K562 (cell line): ENCODE measurements around the gene DTL. TPM values are rescaled to one million over a fixed set of nuclear protein-coding genes. Genes with fewer than 3 reads are reported as not detected.

ENCODE experiments used
- ARNT ChIP-seq, 2 experiments: fragments of 450-650 bp; IDR thresholded peaks; 2 replicates each; pipeline ENCODE4 v1.6.1; 2016; ENCODE audit warnings: mild to moderate bottlenecking in 1 of 2
- CBFB ChIP-seq: sonication (generic); formaldehyde crosslinking; IDR thresholded peaks from 2 replicates; pipeline ENCODE4 v1.4.0; 2020; ENCODE audit warnings: mild to moderate bottlenecking, missing genetic modification reagents
- DACH1 ChIP-seq: fragments of 450-650 bp; IDR thresholded peaks from 2 replicates; pipeline ENCODE4 v1.6.1; 2018; ENCODE audit not compliant: partially characterized antibody
- EP400 ChIP-seq: fragments of 450-650 bp; IDR thresholded peaks from 2 replicates; pipeline ENCODE4 v1.6.1; 2017; ENCODE audit warnings: antibody characterized with exemption, mild to moderate bottlenecking, moderate library complexity
- FUS ChIP-seq: fragments of 200-400 bp; formaldehyde crosslinking; optimal IDR thresholded peaks from 2 replicates; pipeline ENCODE3; 2017; ENCODE audit warnings: low read depth, low read length
- HMBOX1 ChIP-seq: sonication (generic); IDR thresholded peaks from 2 replicates; pipeline ENCODE4 v1.6.1; 2016
- HOXB6 ChIP-seq: fragments of 250-450 bp; sonication (Bioruptor Pico); IDR thresholded peaks from 2 replicates; pipeline ENCODE4 v1.5.1; 2022; ENCODE audit warnings: mild to moderate bottlenecking, borderline replicate concordance
- MYC ChIP-seq, 2 experiments: fragments of 250-450 bp in 1 of 2; sonication (Bioruptor Pico) in 1 of 2; IDR thresholded peaks; 2 replicates each; pipeline versions ENCODE4 v1.5.1 to v1.6.1; 2012 to 2021; ENCODE audit warnings: low read depth in 2 of 2, borderline replicate concordance in 1 of 2, improper control_type of control experiment in 1 of 2, low read length in 1 of 2, mild to moderate bottlenecking in 1 of 2, moderate library complexity in 1 of 2
- NCOA6 ChIP-seq: fragments of 450-650 bp; IDR thresholded peaks from 2 replicates; pipeline ENCODE4 v1.6.1; 2017; ENCODE audit warnings: mild to moderate bottlenecking
- RBM22 ChIP-seq: fragments of 200-400 bp; formaldehyde crosslinking; IDR thresholded peaks from 2 replicates; pipeline ENCODE4 v1.6.1; 2018; ENCODE audit warnings: low read length, low read depth; ENCODE audit not compliant: poor library complexity, severe bottlenecking
- RERE ChIP-seq: sonication (generic); formaldehyde crosslinking; IDR thresholded peaks from 2 replicates; pipeline ENCODE4 v1.8.0; 2023; ENCODE audit warnings: missing genetic modification reagents, mild to moderate bottlenecking, borderline replicate concordance
- SP1 ChIP-seq: sonication (generic); formaldehyde crosslinking; IDR thresholded peaks from 2 replicates; pipeline ENCODE4 v1.8.1; 2022; ENCODE audit warnings: mild to moderate bottlenecking, missing genetic modification reagents
- XRCC5 ChIP-seq: fragments of 200-400 bp; formaldehyde crosslinking; IDR thresholded peaks from 2 replicates; pipeline ENCODE4 v1.6.1; 2017; ENCODE audit warnings: low read depth, mild to moderate bottlenecking, low read length
- ZBTB11 ChIP-seq, 3 experiments: fragments of 200-800 bp in 1 of 3; fragments of 250-450 bp in 1 of 3; fragments of 450-650 bp in 1 of 3; sonication (Bioruptor Pico) in 1 of 3; sonication (Bioruptor generic) in 1 of 3; formaldehyde crosslinking in 1 of 3; IDR thresholded peaks; 2 replicates each; pipeline versions ENCODE4 v1.6.1 to v1.8.0; 2016 to 2022; ENCODE audit warnings: mild to moderate bottlenecking in 2 of 3, missing genetic modification characterization in 2 of 3, missing compliant biosample characterization in 1 of 3, moderate library complexity in 1 of 3
- ZNF174 ChIP-seq: fragments of 250-450 bp; sonication (Bioruptor Pico); IDR thresholded peaks from 2 replicates; pipeline ENCODE4 v1.4.0; 2020; ENCODE audit warnings: mild to moderate bottlenecking
- ZNF384 ChIP-seq: IDR thresholded peaks from 2 replicates; pipeline ENCODE4 v1.6.1; 2012; ENCODE audit warnings: low read depth, low read length, improper control_type of control experiment
- ZNF584 ChIP-seq: fragments of 200-800 bp; sonication (Bioruptor generic); IDR thresholded peaks from 2 replicates; pipeline ENCODE4 v1.6.1; 2016; ENCODE audit warnings: low read depth, mild to moderate bottlenecking, missing genetic modification characterization, missing compliant biosample characterization
- polyA plus RNA-seq, 8 experiments: library from polyadenylated mRNA; depleted of rRNA in 4 of 8; stranded (reverse) in 5 of 8; unstranded in 3 of 8; fragments of >200 nt; fragmentation: Nextera tagmentation in 2 of 8; fragmentation: Illumina TruSeq in 1 of 8; extraction: Ambion mirVana in 2 of 8; extraction: Trizol in 1 of 8; gene quantifications; 2 replicates each; pipeline versions ENCODE4 v1.2.1 to v1.2.3, GENCODE V29; 2011 to 2014; ENCODE audit warnings: inconsistent platforms in 1 of 8, missing spikeins in 1 of 8
- total RNA-seq, 7 experiments: library from RNA; depleted of rRNA in 6 of 7; stranded (reverse); fragments of >200 nt in 6 of 7; fragmentation: Illumina TruSeq in 2 of 7; extraction: Trizol in 2 of 7; gene quantifications; 2 replicates each; pipeline versions ENCODE4 v1.2.1 to v1.2.3, GENCODE V29; 2011 to 2021; ENCODE audit warnings: low replicate concordance in 1 of 7

The DTL gene
- total and polyA plus RNA-seq, 9 of the 15 experiments (the other 6 are each of a cell fraction or from before 2014, with no cell fraction given) = 38.3 to 81.0 (median 63.2) TPM

GRCh38 chr1:212152308-212152693 is 116.8 kb downstream of the DTL start (continued):
- no peak for TF ChIP-seq RERE
- peak; percentile 91; the same call in 1 of the 2 replicates for TF ChIP-seq CBFB (CRISPR knock-in tag)
- TF ChIP-seq HMBOX1 = peak; percentile 88
- TF ChIP-seq HOXB6 = no peak
- peak in 1 of 3 experiments; percentile 77; a peak in 2 of 6 replicates for TF ChIP-seq ZBTB11 (CRISPR knock-in tag; IDR thresholded peaks at IDR 0.05)
- no peak for TF ChIP-seq NCOA6
- TF ChIP-seq RBM22 = no peak
- TF ChIP-seq EP400 = peak; percentile 75
- TF ChIP-seq ZNF384 = 0 out of 2 replicates have a peak, but pooled peaks have one; percentile 12
- peak; percentile 86 to 94; a peak in 3 of 4 replicates for TF ChIP-seq ARNT (IDR thresholded peaks at IDR 0.05)
- TF ChIP-seq MYC (IDR thresholded peaks at IDR 0.05; ENCODE audit: low read depth, low read length) = peak; percentile 65; the same call in 1 of the 2 replicates
- no peak for TF ChIP-seq MYC (CRISPR knock-in tag; IDR thresholded peaks at IDR 0.05; ENCODE audit: borderline replicate concordance, low read depth)
- no peak for TF ChIP-seq FUS
- peak; percentile 74 for TF ChIP-seq SP1 (CRISPR knock-in tag)
- TF ChIP-seq XRCC5 = peak; percentile 90
- no peak for TF ChIP-seq ZNF174 (CRISPR knock-in tag)
- TF ChIP-seq ZNF584 = peak; percentile 91
- TF ChIP-seq DACH1 = peak; percentile 68
